ENCODE data around the gene NSA2.
"Not testable (repeated sequence)": the region's sequence is repeated elsewhere in the genome, so short reads cannot be mapped to it uniquely, and the experiment has no call there.

Gene NSA2

DNA sequence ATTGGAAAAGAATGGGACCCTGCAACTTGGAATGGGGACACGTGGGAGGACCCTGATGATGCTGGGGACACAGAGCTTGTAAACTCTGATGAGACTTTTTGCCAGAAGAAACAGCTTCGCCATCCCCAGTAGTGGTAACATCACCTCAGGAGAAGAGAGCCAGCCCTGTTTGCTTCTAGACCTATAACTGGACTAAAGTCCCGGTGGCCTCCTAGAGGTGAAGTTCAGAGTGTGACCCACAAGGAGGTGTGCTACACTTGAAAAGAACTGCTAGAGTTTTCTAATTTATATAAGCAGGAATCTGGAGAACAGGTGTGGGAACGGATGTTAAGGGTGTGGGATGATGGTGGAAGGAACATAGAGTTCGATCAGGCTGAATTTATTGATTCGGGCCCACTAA, 19.8 kb downstream of the NSA2 start:
- TF ChIP-seq ZNF274 (IDR thresholded peaks at IDR 0.05; ENCODE audit: low read depth, low read length) = no peak
- no peak overlapping the region for H3K4me3 ChIP-seq (ENCODE audit: low read length)

DNA sequence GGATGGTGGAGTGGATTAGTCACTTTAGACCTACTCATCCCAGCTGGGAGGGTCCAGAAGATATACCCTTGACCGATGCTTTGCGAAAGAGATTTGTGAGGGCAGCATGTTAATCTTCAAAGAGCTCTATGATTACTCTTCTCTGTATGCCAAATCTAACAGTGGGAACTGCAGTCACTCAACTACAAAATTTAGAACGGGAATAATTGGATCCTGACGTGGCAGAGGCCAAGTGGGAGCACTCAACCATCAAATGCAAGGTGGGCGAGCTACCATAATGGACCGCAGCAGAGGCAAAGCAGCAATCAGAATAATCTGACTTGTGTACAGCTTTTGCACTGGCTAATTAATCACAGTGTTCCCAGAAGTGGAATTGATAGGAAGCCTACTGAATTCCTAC, 20.4 kb downstream of the NSA2 start:
- no peak for TF ChIP-seq ZNF274 (IDR thresholded peaks at IDR 0.05; ENCODE audit: low read depth, low read length)
- no peak overlapping the region for H3K4me3 ChIP-seq (ENCODE audit: low read length)

DNA sequence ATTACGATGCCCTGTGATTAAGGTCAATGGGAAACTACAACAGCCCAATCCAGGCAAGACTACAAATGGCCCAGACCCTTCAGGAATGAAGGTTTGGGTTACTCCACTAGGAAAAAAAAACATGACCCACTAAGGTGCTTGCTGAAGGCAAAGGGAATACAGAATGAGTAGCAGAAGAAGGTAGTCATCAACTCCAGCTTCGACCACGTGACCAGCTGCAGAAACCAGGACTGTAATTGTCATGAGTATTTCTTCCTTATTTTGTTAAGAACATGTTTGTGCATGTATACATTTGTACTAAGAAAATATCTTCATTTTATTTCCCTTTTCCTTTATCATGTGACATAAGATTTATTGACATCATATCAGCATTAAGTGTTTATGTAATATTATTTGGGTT, 24.6 kb downstream of the NSA2 start:
- H3K4me3 ChIP-seq (ENCODE audit: low read length) = not testable (repeated sequence)

DNA sequence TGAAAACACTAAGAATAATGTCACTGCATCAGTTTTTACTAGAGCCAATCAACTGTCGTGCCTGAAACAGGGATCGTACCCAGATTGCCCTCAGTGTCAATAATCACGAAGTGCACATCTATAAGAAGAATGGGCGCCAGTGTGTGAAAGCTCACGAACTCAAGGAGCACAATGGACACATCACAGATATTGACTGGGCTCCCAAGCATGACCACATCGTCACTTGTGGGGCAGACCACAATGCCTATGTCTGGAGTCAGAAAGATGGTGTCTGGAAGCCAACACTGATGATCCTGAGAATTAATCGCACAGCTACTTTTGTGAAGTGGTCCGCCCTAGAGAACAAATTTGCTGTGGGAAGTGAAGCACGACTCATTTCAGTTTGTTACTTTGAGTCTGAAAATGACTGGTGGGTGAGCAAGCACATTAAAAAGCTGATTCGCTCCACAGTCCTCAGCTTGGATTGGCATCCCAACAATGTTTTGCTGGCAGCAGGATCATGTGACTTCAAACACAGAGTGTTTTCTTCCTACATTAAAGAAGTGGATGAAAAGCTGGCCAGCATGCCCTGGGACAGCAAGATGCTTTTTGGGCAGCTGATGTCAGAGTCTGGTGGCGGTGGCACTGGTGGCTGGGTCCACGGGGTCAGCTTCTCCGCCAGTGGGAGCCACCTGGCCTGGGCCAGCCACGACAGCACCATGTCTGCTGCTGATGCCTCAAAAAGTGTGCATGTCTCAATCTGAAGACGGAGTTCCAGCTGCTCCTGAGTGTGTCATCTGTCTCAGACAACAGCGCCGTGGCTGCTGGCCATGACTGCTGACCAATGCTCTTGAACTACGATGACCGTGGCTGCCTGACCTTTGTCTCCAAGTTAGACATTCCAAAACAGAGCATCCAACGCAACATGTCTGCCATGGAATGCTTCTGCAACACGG, 32.2 kb downstream of the NSA2 start:
- H3K4me3 ChIP-seq (ENCODE audit: low read length) = no peak overlapping the region

DNA sequence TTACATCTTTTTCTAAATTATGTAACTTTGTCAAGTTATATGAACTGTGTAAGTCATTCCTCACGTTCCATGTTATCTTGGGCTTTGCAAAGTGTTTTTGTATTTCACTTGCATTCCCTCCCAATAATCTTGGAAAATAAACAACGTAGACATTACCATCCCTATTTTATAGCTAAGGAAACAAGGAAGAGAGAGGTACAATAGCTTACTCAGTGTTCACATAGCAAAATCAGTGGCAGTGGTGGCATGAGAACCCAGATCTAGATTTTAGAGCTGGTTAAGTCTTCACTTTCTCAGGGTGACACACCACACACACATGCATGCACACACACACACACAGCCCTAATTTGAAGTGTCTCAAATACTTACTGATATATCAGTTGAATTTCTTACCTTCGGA, 34.1 kb downstream of the NSA2 start:
- no peak overlapping the region for H3K4me3 ChIP-seq (ENCODE audit: low read length)
- no peak for TF ChIP-seq ZNF274 (IDR thresholded peaks at IDR 0.05; ENCODE audit: low read depth, low read length)

More for the DNA sequence above, 32.2 kb downstream of the NSA2 start:
- no peak for TF ChIP-seq ZNF274 (IDR thresholded peaks at IDR 0.05; ENCODE audit: low read depth, low read length)

GRCh38 chr5:74801941-74802340, 34.9 kb downstream of the NSA2 start:
- no peak for TF ChIP-seq ZNF274 (IDR thresholded peaks at IDR 0.05; ENCODE audit: low read depth, low read length)
- H3K4me3 ChIP-seq (ENCODE audit: low read length) = no peak overlapping the region

DNA sequence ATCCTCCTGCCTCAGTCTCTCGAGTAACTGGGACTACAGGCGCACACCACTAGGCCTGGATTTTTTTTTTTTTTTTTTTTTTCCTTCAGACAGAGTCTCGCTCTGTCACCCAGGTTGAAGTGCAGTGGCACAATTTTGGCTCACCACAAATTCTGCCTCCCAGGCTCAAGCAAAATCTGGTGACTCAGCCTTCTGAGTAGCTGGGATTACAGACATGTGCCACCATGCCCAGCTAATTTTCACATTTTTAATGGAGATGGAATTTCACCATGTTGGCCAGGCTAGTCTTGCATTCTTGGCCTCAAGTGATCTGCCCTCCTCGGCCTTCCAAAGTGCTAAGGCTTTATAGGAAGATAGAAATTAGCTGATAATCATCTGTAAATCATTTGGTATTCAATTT, 43.9 kb downstream of the NSA2 start:
- H3K4me3 ChIP-seq (ENCODE audit: low read length) = no peak overlapping the region
- no peak for TF ChIP-seq ZNF274 (IDR thresholded peaks at IDR 0.05; ENCODE audit: low read depth, low read length)

DNA sequence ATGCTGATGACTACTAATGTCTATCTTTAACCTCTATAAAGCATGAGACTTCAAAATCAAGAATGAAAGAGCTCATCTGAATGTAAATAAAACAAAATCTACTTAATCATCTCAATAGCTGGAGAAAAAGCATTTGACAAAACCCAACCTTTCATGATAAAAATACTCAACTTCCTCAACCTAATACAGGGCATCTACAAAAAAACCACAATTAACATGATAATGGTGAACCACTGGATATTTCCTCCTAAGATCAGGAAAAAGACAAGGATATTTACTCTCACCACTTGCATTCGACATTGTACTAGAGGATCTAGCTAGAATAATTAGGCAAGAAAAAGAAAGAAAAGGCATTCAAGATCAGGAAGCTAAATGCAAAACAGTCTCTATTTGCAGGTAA, 49.8 kb downstream of the NSA2 start:
- H3K4me3 ChIP-seq (ENCODE audit: low read length) = no peak overlapping the region
- no peak for TF ChIP-seq ZNF274 (IDR thresholded peaks at IDR 0.05; ENCODE audit: low read depth, low read length)

DNA sequence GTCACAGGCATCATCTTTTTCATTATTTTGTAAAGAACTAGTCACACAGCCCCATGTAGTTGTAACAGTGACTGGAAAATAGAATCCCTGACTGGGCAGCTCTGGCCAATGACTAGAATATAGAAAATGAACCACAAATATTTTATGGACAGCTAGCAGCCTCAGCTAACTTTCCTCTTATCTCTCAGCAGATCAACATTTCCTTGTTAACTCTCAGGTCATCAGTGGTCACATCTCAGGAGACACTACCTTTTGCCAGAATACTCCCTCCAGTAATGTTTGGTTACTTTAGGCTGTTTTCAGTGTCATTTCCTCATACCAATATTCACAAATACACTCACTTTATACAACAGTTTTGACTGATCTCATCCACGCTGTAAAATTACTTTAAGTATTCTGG, 55.2 kb downstream of the NSA2 start:
- no peak for TF ChIP-seq ZNF274 (IDR thresholded peaks at IDR 0.05; ENCODE audit: low read depth, low read length)
- no peak overlapping the region for H3K4me3 ChIP-seq (ENCODE audit: low read length)

DNA sequence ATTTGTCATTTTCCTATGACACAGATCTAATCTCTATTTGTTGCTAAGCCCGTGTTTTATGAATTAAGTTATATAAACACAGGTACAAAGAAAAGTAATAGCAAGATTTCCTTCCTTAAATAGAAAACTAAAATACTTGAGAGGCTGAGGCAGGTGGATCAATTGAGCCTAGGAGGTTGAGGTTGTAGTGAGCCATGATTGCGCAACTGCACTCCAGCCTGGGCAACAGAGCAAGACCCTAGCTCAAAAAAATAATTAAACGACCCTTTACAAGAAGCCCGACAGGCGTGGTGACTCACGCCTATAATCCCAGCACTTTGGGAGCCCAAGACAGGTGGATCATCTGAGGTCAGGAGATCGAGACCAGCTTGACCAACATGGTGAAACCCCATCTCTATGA, 62.4 kb downstream of the NSA2 start:
- no peak overlapping the region for H3K4me3 ChIP-seq (ENCODE audit: low read length)
- TF ChIP-seq ZNF274 (IDR thresholded peaks at IDR 0.05; ENCODE audit: low read depth, low read length) = no peak

All from GM08714 (cell line).